ENCODE measurements around the gene PHLDA3.

DNA sequence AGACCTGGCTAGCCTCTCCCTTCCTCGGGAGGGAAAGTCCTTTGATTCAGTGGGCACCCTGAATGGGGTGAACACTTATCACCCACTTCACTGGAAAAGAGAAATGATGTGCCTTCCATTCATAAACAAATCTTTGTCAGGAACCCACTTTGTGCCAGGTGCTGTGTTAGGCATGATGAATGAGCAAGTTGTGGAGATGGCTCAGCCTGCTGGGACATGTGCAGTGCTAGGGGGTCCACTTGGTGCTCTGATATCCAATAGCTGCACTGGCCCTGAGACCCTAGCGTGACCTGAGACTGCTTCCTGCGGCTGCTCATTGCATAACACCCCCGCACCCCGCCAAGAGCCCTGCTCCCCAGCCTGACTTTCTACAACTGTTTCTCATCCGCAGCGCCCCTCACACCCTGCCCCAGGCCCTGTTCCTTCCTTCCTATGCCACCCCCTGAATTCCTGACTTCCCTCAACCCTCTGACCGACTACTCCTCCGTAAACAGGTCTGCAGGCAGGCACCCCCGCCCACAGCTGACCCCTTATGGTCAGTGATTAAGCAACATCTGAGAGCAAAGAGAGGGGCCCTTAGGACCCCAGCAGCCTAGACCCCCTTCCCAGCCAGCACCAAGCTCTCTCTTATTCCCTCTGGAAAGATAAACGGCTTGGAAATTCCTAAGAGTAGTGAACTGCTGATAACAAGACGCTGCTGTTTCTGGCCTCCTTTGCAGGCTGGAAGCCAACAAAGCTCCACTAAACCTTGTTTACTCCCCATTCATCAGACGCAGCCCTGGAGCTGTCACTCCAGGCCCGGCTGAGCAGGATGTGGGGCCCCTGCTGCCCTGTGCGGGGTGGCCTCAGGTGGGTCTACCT is 25.0 kb upstream of the PHLDA3 start:
- TF ChIP-seq, protein P1, sequence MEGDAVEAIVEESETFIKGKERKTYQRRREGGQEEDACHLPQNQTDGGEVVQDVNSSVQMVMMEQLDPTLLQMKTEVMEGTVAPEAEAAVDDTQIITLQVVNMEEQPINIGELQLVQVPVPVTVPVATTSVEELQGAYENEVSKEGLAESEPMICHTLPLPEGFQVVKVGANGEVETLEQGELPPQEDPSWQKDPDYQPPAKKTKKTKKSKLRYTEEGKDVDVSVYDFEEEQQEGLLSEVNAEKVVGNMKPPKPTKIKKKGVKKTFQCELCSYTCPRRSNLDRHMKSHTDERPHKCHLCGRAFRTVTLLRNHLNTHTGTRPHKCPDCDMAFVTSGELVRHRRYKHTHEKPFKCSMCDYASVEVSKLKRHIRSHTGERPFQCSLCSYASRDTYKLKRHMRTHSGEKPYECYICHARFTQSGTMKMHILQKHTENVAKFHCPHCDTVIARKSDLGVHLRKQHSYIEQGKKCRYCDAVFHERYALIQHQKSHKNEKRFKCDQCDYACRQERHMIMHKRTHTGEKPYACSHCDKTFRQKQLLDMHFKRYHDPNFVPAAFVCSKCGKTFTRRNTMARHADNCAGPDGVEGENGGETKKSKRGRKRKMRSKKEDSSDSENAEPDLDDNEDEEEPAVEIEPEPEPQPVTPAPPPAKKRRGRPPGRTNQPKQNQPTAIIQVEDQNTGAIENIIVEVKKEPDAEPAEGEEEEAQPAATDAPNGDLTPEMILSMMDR (IDR thresholded peaks at IDR 0.05): no peak
- TF ChIP-seq EZH2phosphoT487 (IDR thresholded peaks at IDR 0.05): no peak

All from neural progenitor cell (in vitro differentiated cells).